ENCODE data around the gene TRIM9.

TRIM9 gene

DNA sequence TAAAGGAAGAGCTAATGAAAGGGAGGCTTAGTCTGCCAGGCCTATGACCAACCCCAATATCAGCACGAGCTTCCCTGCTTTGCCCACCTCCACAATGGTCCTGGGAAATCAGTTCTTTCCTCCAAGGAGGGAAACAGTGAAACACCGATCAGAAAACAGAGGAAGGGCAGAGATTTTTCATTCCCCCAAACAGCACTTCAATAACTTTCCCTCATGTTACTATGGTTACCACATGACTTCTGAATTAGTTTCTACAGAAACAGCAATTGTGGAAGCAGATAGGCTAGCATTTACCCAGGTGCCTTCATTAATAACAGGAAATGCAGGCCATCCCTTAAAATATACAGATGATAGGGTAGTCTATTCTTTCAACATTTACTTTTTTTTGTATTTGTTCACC is 35.9 kb downstream of the TRIM9 start:
- no peak overlapping the region for H3K27ac ChIP-seq (ENCODE audit: low read depth, low read length)
- H3K9ac ChIP-seq (ENCODE audit: low read depth, low read length) = no peak overlapping the region
- H3K4me1 ChIP-seq (ENCODE audit: control insufficient read depth, insufficient read depth, low read length) = no peaks in the 10 kb centered on the region
- no peaks in the 10 kb centered on the region for H3K36me3 ChIP-seq (ENCODE audit: control insufficient read depth, insufficient read depth, low read length)
- H3K9me3 ChIP-seq (ENCODE audit: control insufficient read depth, insufficient read depth, low read length) = no peaks in the 10 kb centered on the region
- no peaks in the 10 kb centered on the region for H3K27me3 ChIP-seq (ENCODE audit: control insufficient read depth, insufficient read depth, low read length)
- H3K4me3 ChIP-seq (ENCODE audit: low read depth, low read length) = no peak overlapping the region

DNA sequence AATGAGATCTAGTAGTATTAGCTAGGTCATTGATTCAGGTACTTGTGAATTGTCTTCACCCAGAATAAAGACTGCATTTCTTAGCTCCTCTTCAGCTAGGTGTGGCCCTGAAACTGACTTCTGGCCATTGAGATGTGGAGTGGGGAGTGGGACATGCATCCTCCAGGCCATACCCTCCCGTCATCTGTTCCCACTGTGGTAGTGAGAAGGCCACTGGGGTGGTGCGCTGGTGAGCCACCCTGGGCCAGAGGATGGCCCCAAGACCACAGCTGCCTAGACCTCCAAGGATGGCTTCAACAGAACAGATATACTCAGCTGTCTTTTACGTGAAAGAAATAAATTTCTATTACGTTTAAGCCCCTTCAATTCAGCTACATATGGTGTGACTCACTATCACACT is 36.5 kb downstream of the TRIM9 start:
- H3K4me1 ChIP-seq (ENCODE audit: control insufficient read depth, insufficient read depth, low read length) = no peaks in the 10 kb centered on the region
- H3K36me3 ChIP-seq (ENCODE audit: control insufficient read depth, insufficient read depth, low read length) = no peaks in the 10 kb centered on the region
- no peaks in the 10 kb centered on the region for H3K9me3 ChIP-seq (ENCODE audit: control insufficient read depth, insufficient read depth, low read length)
- H3K27ac ChIP-seq (ENCODE audit: low read depth, low read length) = no peak overlapping the region
- no peaks in the 10 kb centered on the region for H3K27me3 ChIP-seq (ENCODE audit: control insufficient read depth, insufficient read depth, low read length)
- H3K4me3 ChIP-seq (ENCODE audit: low read depth, low read length) = no peak overlapping the region
- no peak overlapping the region for H3K9ac ChIP-seq (ENCODE audit: low read depth, low read length)

DNA sequence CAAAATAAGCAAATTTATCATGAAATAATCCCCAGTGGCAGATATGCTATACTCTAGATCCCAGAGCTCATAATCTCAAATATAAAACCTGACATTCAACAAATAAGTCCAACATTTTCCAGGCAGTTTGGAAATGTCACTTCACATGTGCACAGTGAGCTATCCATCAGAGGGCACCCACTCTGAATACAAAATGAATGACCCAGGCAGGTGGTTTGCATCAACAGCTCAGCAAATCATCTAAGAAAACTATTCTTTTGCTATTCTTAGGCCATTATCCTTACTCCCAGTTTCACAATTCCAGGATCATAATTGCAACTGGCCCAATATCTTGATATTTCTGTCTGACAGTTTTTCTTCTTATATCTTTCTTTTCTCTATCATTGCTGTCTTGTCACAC is 38.5 kb downstream of the TRIM9 start:
- Histone ChIP-seq H3K9me3 (ENCODE audit: control insufficient read depth, insufficient read depth, low read length) (no peaks in the 10 kb centered on the region), H3K27me3 (ENCODE audit: control insufficient read depth, insufficient read depth, low read length) (no peaks in the 10 kb centered on the region), H3K4me3 (ENCODE audit: low read depth, low read length) (no peak overlapping the region), H3K9ac (ENCODE audit: low read depth, low read length) (no peak overlapping the region), H3K36me3 (ENCODE audit: control insufficient read depth, insufficient read depth, low read length) (no peaks in the 10 kb centered on the region), H3K4me1 (ENCODE audit: control insufficient read depth, insufficient read depth, low read length) (no peaks in the 10 kb centered on the region), H3K27ac (ENCODE audit: low read depth, low read length) (no peak overlapping the region)

DNA sequence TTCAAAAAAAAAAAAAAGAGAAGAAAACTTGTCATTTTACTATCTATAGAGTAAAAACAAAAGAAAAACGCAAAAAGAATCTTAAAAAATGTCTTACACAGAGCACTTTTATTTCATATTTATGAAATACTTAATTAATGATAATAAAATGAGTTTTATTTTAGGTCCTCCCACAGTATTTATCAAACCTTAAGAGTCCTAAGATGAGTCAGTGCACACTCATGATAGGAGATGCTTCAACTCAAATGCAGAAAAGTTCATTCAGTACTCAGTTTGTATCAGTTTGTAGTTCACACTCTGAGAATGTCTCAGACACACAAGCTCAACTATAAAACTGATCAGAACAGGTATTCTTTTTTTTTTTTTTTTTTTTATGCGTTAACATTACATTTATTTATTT is 41.7 kb downstream of the TRIM9 start:
- Histone ChIP-seq H3K9ac (ENCODE audit: low read depth, low read length) (no peak overlapping the region), H3K36me3 (ENCODE audit: control insufficient read depth, insufficient read depth, low read length) (no peaks in the 10 kb centered on the region), H3K4me1 (ENCODE audit: control insufficient read depth, insufficient read depth, low read length) (no peaks in the 10 kb centered on the region), H3K27ac (ENCODE audit: low read depth, low read length) (no peak overlapping the region), H3K27me3 (ENCODE audit: control insufficient read depth, insufficient read depth, low read length) (no peaks in the 10 kb centered on the region), H3K4me3 (ENCODE audit: low read depth, low read length) (no peak overlapping the region), H3K9me3 (ENCODE audit: control insufficient read depth, insufficient read depth, low read length) (no peaks in the 10 kb centered on the region)

DNA sequence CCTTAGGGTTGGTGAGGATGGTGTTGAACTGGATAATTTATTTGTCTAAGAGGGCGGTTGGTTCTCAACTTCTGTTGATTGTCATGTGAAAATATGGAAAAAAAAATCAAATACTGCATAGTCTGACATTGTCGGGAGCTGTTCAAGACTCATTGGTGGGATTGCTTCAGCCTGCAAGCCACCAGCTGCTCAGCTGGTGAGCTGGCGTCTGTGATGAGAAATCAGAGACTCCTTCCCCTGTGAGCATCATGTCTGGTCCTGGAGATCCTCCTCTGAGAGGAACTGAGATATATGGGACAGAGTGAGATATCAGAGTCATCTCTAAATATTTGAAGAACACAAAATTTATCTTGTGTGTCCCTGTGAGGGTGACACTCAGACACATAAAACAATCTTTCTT is 49.9 kb downstream of the TRIM9 start:
- no peaks in the 10 kb centered on the region for H3K9me3 ChIP-seq (ENCODE audit: control insufficient read depth, insufficient read depth, low read length)
- no peak overlapping the region for H3K27ac ChIP-seq (ENCODE audit: low read depth, low read length)
- H3K4me1 ChIP-seq (ENCODE audit: control insufficient read depth, insufficient read depth, low read length) = peaks cover 10% of the 10 kb centered on the region
- H3K27me3 ChIP-seq (ENCODE audit: control insufficient read depth, insufficient read depth, low read length) = no peaks in the 10 kb centered on the region
- H3K9ac ChIP-seq (ENCODE audit: low read depth, low read length) = no peak overlapping the region
- H3K36me3 ChIP-seq (ENCODE audit: control insufficient read depth, insufficient read depth, low read length) = no peaks in the 10 kb centered on the region
- no peak overlapping the region for H3K4me3 ChIP-seq (ENCODE audit: low read depth, low read length)

DNA sequence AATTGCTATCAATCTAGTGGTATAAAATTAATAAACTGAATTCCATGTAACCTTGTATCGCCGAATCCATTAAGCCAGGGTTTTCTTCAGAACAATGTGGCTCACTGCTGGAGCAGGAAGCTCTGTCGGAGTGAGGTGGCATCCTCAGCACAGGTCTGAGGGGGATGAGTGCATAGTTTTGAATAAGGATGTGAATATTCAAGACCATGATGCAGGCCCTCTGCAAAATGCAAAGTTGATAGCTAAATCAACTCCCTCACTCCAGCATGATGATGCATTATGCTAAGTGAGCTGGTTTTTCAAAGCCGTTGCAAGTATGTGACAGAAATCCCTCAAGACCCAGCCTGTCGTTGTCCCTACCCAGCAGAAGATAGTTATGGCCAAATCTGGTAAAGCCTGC is 53.0 kb downstream of the TRIM9 start:
- H3K9ac ChIP-seq (ENCODE audit: low read depth, low read length) = no peak overlapping the region
- H3K9me3 ChIP-seq (ENCODE audit: control insufficient read depth, insufficient read depth, low read length) = no peaks in the 10 kb centered on the region
- H3K4me1 ChIP-seq (ENCODE audit: control insufficient read depth, insufficient read depth, low read length) = peaks cover 25% of the 10 kb centered on the region
- H3K27ac ChIP-seq (ENCODE audit: low read depth, low read length) = no peak overlapping the region
- no peaks in the 10 kb centered on the region for H3K36me3 ChIP-seq (ENCODE audit: control insufficient read depth, insufficient read depth, low read length)
- no peak overlapping the region for H3K4me3 ChIP-seq (ENCODE audit: low read depth, low read length)
- no peaks in the 10 kb centered on the region for H3K27me3 ChIP-seq (ENCODE audit: control insufficient read depth, insufficient read depth, low read length)

DNA sequence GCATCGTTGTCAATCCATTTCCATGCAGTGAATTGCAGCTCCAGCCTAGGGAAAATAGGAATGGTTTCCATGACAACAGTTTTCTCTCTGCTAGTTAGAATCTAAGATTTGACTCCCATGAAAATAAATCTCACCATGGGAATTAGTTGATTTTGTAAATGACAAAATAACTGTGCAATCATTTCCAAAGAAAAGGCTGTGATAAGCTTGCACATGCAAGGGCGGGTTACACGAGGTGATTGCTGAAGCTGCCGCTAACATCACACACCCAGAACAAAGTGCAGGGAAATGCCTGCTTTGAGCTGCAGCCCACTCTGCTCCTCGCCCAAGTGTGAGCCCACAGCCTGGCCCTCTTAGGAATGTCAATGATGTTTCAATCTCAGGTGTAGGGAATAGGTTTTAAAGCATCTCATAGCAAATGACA is 53.8 kb downstream of the TRIM9 start:
- no peak overlapping the region for H3K4me3 ChIP-seq (ENCODE audit: low read depth, low read length)
- H3K9me3 ChIP-seq (ENCODE audit: control insufficient read depth, insufficient read depth, low read length) = no peaks in the 10 kb centered on the region
- no peak overlapping the region for H3K27ac ChIP-seq (ENCODE audit: low read depth, low read length)
- H3K27me3 ChIP-seq (ENCODE audit: control insufficient read depth, insufficient read depth, low read length) = no peaks in the 10 kb centered on the region
- H3K36me3 ChIP-seq (ENCODE audit: control insufficient read depth, insufficient read depth, low read length) = no peaks in the 10 kb centered on the region
- H3K4me1 ChIP-seq (ENCODE audit: control insufficient read depth, insufficient read depth, low read length) = peaks cover 25% of the 10 kb centered on the region
- H3K9ac ChIP-seq (ENCODE audit: low read depth, low read length) = no peak overlapping the region

DNA sequence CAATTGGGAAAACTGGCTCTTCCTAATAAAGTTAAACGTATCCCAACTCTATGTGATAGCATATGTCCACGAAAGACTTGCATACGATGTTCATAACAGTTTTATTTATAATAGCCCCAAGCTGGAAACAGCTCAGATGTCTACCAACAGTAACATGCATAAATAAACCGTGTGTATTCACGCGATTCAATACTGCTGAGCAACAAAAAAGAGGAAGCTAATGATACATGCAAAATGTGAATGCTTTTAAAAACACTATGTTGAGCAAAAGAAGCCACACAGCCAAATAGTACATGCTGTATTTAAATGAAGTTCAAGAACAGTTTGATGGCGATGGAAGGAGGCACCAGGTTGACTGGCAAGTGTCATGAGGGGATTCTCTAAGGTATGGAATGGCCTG is 55.7 kb downstream of the TRIM9 start:
- H3K9me3 ChIP-seq (ENCODE audit: control insufficient read depth, insufficient read depth, low read length) = no peaks in the 10 kb centered on the region

DNA sequence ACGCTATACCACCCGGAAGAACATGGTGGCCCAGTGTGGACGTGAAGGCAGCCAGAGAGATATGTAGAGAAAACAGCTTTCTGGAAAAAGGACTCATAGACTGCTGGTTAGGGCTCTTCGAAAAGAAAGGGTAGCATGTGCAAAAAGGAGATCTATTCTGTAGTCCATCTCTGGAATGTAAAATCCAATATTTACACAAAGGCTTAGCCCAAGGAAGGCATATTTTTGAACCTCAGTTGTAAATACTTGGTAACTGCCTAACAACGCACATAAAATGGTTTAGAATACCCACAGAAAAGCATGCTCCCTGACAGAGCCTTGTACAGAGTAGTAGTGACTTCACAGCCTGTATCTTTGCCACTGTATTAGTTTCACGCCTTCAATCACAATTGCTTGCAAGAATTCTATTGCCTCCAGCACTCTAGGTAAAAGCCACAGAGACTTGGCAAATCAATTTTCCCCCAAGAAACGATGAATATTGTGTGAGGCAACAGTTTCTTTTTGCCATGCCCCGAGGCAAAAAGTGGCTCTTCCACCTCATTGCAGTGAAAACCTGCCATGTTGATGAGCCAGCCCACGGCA is 59.2 kb downstream of the TRIM9 start:
- peaks cover 23% of the 10 kb centered on the region for H3K4me1 ChIP-seq (ENCODE audit: control insufficient read depth, insufficient read depth, low read length)
- H3K27ac ChIP-seq (ENCODE audit: low read depth, low read length) = no peak overlapping the region
- no peak overlapping the region for H3K9ac ChIP-seq (ENCODE audit: low read depth, low read length)
- no peaks in the 10 kb centered on the region for H3K36me3 ChIP-seq (ENCODE audit: control insufficient read depth, insufficient read depth, low read length)
- no peaks in the 10 kb centered on the region for H3K9me3 ChIP-seq (ENCODE audit: control insufficient read depth, insufficient read depth, low read length)
- H3K4me3 ChIP-seq (ENCODE audit: low read depth, low read length) = no peak overlapping the region
- no peaks in the 10 kb centered on the region for H3K27me3 ChIP-seq (ENCODE audit: control insufficient read depth, insufficient read depth, low read length)

More for the DNA sequence above, 55.7 kb downstream of the TRIM9 start:
- no peaks in the 10 kb centered on the region for H3K27me3 ChIP-seq (ENCODE audit: control insufficient read depth, insufficient read depth, low read length)
- H3K27ac ChIP-seq (ENCODE audit: low read depth, low read length) = no peak overlapping the region
- peaks cover 33% of the 10 kb centered on the region for H3K4me1 ChIP-seq (ENCODE audit: control insufficient read depth, insufficient read depth, low read length)
- H3K4me3 ChIP-seq (ENCODE audit: low read depth, low read length) = no peak overlapping the region
- no peaks in the 10 kb centered on the region for H3K36me3 ChIP-seq (ENCODE audit: control insufficient read depth, insufficient read depth, low read length)
- no peak overlapping the region for H3K9ac ChIP-seq (ENCODE audit: low read depth, low read length)

DNA sequence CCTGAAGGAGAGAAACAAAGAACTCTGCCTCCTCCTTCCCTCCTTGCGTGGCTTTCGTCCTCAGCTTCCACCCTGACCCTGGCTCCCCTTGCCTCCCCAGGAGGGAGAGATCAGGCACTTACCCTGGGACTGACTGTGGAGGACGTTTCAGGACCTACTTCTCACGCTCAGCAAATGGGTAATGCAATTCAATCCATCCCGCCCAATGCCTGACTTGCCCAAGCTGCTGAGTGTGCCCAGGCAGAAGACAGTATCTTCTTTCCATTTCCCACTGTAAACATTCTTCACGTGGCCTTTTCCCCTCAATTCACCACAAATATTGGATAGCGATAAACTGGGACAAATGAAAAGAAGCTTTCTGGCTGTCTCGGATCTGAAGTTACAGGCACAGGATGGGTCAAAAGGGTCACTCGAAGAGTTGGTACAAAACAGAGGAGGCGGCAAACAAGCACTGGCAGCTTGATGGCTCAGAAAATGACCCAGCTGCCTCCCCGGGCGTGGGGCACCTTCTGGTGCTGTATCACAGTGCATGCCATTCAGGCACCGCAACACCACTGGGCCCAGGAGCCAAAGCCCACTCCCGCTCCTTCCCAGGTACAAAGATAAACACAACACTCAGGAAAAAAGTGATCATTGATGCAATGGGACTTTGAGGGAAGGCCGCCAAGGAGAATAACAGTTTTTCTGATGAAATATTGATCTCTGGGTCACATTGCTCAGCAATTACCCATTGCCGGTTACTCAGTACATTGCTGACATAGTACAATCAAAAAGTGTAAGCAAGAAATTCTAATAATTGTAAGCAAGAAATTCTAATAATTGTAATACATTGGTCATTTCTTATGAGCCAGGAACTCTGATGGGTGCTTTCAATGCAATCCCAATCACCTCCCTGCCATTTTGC is 65.8 kb downstream of the TRIM9 start:
- no peaks in the 10 kb centered on the region for H3K27me3 ChIP-seq (ENCODE audit: control insufficient read depth, insufficient read depth, low read length)
- no peaks in the 10 kb centered on the region for H3K9me3 ChIP-seq (ENCODE audit: control insufficient read depth, insufficient read depth, low read length)
- H3K36me3 ChIP-seq (ENCODE audit: control insufficient read depth, insufficient read depth, low read length) = no peaks in the 10 kb centered on the region
- no peak overlapping the region for H3K9ac ChIP-seq (ENCODE audit: low read depth, low read length)
- H3K4me1 ChIP-seq (ENCODE audit: control insufficient read depth, insufficient read depth, low read length) = 0 out of 2 replicates have a peak, but pooled peaks cover under 1% of the 10 kb centered on the region
- no peak overlapping the region for H3K4me3 ChIP-seq (ENCODE audit: low read depth, low read length)
- no peak overlapping the region for H3K27ac ChIP-seq (ENCODE audit: low read depth, low read length)

DNA sequence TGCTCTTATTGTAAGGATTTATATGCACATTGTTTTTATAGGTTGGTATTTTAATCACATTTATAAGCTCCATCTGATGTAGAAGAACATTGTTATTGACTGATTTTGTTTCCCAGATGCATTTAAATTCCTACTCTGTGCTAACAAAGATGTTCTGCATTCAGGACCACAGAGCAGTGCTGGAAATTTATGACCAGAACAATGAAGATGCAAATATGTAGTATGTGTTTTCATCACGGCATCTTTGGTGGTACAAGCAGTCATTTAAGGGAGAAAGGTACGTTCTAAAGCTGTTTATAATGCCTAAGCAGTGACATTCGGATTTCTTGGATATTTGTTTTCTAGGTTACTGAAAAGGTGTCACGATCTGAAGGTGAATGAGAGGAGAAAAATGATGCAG is 66.5 kb downstream of the TRIM9 start:
- no peak overlapping the region for H3K4me3 ChIP-seq (ENCODE audit: low read depth, low read length)
- H3K36me3 ChIP-seq (ENCODE audit: control insufficient read depth, insufficient read depth, low read length) = no peaks in the 10 kb centered on the region
- H3K4me1 ChIP-seq (ENCODE audit: control insufficient read depth, insufficient read depth, low read length) = 0 out of 2 replicates have a peak, but pooled peaks cover 3% of the 10 kb centered on the region
- H3K27me3 ChIP-seq (ENCODE audit: control insufficient read depth, insufficient read depth, low read length) = no peaks in the 10 kb centered on the region
- H3K9me3 ChIP-seq (ENCODE audit: control insufficient read depth, insufficient read depth, low read length) = no peaks in the 10 kb centered on the region
- no peak overlapping the region for H3K9ac ChIP-seq (ENCODE audit: low read depth, low read length)
- no peak overlapping the region for H3K27ac ChIP-seq (ENCODE audit: low read depth, low read length)

Data from HUES48 (cell line).